OCI-LY1 (cell line): Measurements from ENCODE around the gene GLP2R.

Experiments
- H2AFZ ChIP-seq: fragments of 200-600 bp; sonication (generic), shearing (Covaris generic); 2 replicates; pipeline ENCODE4 v1.6.0; 2014; ENCODE audit warnings: antibody characterized with exemption, mild to moderate bottlenecking, low read length
- H3F3A ChIP-seq: fragments of 200-600 bp; sonication (generic), shearing (Covaris generic); 2 replicates; pipeline ENCODE4 v1.6.0; 2014; ENCODE audit warnings: mild to moderate bottlenecking, antibody characterized with exemption, low read length, moderate library complexity; ENCODE audit not compliant: insufficient read depth
- H3K27ac ChIP-seq: fragments of 200-600 bp; sonication (generic); 2 replicates; pipeline ENCODE4 v1.5.1; 2014; ENCODE audit warnings: low read length, mixed run types, mild to moderate bottlenecking, low read depth; ENCODE audit not compliant: poor library complexity, severe bottlenecking
- H3K27me3 ChIP-seq: fragments of 200-600 bp; sonication (generic); 2 replicates; pipeline ENCODE4 v1.6.0; 2014; ENCODE audit warnings: antibody characterized with exemption, mild to moderate bottlenecking, low read length, moderate library complexity; ENCODE audit not compliant: insufficient read depth
- H3K36me3 ChIP-seq: fragments of 200-600 bp; sonication (generic); 2 replicates; pipeline ENCODE4 v1.6.1; 2014; ENCODE audit warnings: mild to moderate bottlenecking, antibody characterized with exemption, low read length, moderate library complexity, mixed read lengths; ENCODE audit not compliant: insufficient read depth
- H3K4me1 ChIP-seq: fragments of 200-600 bp; sonication (generic); 2 replicates; pipeline ENCODE4 v1.5.1; 2014; ENCODE audit warnings: mild to moderate bottlenecking, low read length, moderate library complexity; ENCODE audit not compliant: insufficient read depth, severe bottlenecking
- H3K4me2 ChIP-seq: fragments of 200-600 bp; sonication (generic), shearing (Covaris generic); 2 replicates; pipeline ENCODE4 v1.6.1; 2014; ENCODE audit warnings: low read length
- H3K4me3 ChIP-seq: fragments of 200-600 bp; sonication (generic); 2 replicates; pipeline ENCODE4 v1.5.1; 2014; ENCODE audit warnings: low read length, low read depth, mild to moderate bottlenecking, mixed read lengths; ENCODE audit not compliant: poor library complexity, severe bottlenecking
- H3K79me2 ChIP-seq: fragments of 200-600 bp; shearing (Covaris generic); 2 replicates; pipeline ENCODE4 v1.6.1; 2016; ENCODE audit warnings: mixed run types, low read length, mixed read lengths; ENCODE audit not compliant: insufficient read depth
- H3K9ac ChIP-seq: fragments of 200-600 bp; sonication (generic), shearing (Covaris generic); 2 replicates; pipeline ENCODE4 v1.6.1; 2014; ENCODE audit warnings: mild to moderate bottlenecking, low read length, mixed read lengths
- H3K9me2 ChIP-seq: fragments of 200-600 bp; sonication (generic), shearing (Covaris generic); 2 replicates; pipeline ENCODE4 v1.6.1; 2014; ENCODE audit warnings: low read depth, mild to moderate bottlenecking, low read length, mixed read lengths
- H3K9me3 ChIP-seq: fragments of 200-600 bp; shearing (Covaris generic); 2 replicates; pipeline ENCODE4 v1.6.1; 2014; ENCODE audit warnings: low read length, mixed read lengths
- H4K20me1 ChIP-seq: fragments of 200-600 bp; sonication (generic), shearing (Covaris generic); 2 replicates; pipeline ENCODE4 v1.6.0; 2016; ENCODE audit warnings: mild to moderate bottlenecking, low read length; ENCODE audit not compliant: insufficient read depth
- EZH2 ChIP-seq: fragments of 200-600 bp; sonication (generic), shearing (Covaris generic); IDR thresholded peaks from 2 replicates; pipeline ENCODE4 v1.8.0; 2017; ENCODE audit warnings: borderline replicate concordance, mixed run types, mild to moderate bottlenecking, antibody characterized with exemption, low read length, moderate library complexity, mixed read lengths
- TF ChIP-seq, protein P1 (sequence below): fragments of 200-600 bp; sonication (generic), shearing (Covaris generic); IDR thresholded peaks from 2 replicates; pipeline ENCODE4 v1.5.1; 2017; ENCODE audit warnings: mild to moderate bottlenecking, antibody characterized with exemption, low read length, moderate library complexity, mixed read lengths

Gene GLP2R

DNA sequence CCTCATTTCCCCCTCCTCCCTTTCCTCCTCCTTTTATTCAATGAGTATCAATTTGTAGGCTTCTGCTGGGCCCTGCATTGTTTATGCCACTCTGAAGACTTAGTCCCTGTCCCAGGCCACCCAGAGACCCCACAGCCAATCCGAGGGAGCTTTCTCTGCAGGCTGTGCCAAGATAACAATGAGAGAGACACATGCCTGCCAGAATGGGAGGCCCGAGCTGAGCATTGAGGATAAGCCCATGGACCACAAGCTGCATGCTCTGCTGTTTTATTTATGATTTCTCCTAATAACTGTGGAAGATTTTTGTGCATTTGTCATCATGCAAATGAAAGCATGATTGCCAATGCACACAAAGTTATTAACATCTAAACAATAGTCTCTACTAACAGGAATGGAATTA, 76.4 kb downstream of the GLP2R start:
- Histone ChIP-seq H3F3A (no peaks in the 10 kb centered on the region), H3K4me3 (no peak overlapping the region), H4K20me1 (no peaks in the 10 kb centered on the region), H3K4me1 (no peaks in the 10 kb centered on the region), H3K27me3 (no peaks in the 10 kb centered on the region; the same call in 1 of the 2 replicates), H3K9ac (no peak overlapping the region), H3K27ac (no peak overlapping the region), H2AFZ (no peak overlapping the region), H3K9me3 (no peaks in the 10 kb centered on the region), H3K4me2 (no peak overlapping the region), H3K36me3 (no peaks in the 10 kb centered on the region), H3K9me2 (no peaks in the 10 kb centered on the region), H3K79me2 (no peaks in the 10 kb centered on the region)
- TF ChIP-seq, protein P1, sequence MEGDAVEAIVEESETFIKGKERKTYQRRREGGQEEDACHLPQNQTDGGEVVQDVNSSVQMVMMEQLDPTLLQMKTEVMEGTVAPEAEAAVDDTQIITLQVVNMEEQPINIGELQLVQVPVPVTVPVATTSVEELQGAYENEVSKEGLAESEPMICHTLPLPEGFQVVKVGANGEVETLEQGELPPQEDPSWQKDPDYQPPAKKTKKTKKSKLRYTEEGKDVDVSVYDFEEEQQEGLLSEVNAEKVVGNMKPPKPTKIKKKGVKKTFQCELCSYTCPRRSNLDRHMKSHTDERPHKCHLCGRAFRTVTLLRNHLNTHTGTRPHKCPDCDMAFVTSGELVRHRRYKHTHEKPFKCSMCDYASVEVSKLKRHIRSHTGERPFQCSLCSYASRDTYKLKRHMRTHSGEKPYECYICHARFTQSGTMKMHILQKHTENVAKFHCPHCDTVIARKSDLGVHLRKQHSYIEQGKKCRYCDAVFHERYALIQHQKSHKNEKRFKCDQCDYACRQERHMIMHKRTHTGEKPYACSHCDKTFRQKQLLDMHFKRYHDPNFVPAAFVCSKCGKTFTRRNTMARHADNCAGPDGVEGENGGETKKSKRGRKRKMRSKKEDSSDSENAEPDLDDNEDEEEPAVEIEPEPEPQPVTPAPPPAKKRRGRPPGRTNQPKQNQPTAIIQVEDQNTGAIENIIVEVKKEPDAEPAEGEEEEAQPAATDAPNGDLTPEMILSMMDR: no peak
- no peak for TF ChIP-seq EZH2

DNA sequence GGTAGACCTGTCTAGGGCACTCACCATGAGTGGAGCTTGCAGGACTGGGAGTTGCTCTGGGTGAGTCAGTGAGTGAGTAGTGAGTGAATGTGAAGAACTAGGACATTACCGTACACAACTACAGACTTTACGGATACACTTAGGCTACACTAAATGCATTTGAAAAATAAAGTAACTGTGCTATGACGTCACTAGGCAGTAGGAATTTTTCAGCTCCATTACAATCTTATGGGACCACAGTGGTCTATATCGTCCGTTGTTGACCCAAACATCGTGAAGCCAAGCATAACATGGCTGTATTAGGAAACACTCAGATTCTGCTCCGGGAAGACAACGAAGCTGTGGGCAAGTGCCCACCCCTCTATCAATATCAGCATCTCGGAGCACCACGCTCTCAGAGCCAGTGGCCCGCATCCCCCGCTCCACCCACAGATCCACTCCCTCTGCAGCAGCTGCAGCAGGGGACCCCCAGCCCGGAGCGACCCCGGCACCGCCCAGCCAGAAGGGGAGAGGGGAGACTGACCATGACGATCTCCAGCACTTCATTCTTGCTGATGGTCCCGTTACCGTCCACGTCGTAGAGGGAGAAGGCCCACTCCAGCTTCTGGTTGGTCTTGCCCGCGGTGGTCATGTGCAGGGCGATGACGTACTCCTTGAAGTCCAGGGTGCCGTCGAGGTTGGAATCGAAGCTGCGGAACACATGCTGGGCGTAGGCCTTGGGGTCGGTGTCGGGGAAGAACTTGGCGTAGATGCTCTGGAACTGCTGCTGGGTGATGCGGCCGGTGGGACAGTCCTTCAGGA, 78.8 kb downstream of the GLP2R start:
- Histone ChIP-seq H3K9me3 (no peaks in the 10 kb centered on the region), H3K27ac (no peak overlapping the region), H3K79me2 (no peaks in the 10 kb centered on the region), H2AFZ (no peak overlapping the region), H3K36me3 (no peaks in the 10 kb centered on the region), H3K9me2 (no peaks in the 10 kb centered on the region), H4K20me1 (no peaks in the 10 kb centered on the region), H3K9ac (no peak overlapping the region), H3K4me2 (no peak overlapping the region), H3K4me1 (no peaks in the 10 kb centered on the region), H3F3A (no peaks in the 10 kb centered on the region), H3K4me3 (no peak overlapping the region), H3K27me3 (peaks cover 3% of the 10 kb centered on the region; the same call in 1 of the 2 replicates)
- TF ChIP-seq, protein P1: no peak
- TF ChIP-seq EZH2: no peak

- H3K4me1 ChIP-seq: no peaks in the 10 kb centered on the region
- no peak within 1 kb of the TSS for H3K27ac ChIP-seq
- no peak for TF ChIP-seq EZH2
- TF ChIP-seq, protein P1: no peak
- no peak within 1 kb of the TSS for H3K4me2 ChIP-seq
- no peak within 1 kb of the TSS for H2AFZ ChIP-seq
- no peaks in the 10 kb centered on the region for H3K9me3 ChIP-seq
- H3K27me3 ChIP-seq: peaks cover 3% of the 10 kb centered on the region; the same call in 1 of the 2 replicates
- no peaks in the 10 kb centered on the region for H4K20me1 ChIP-seq
- H3K36me3 ChIP-seq: no peaks in the 10 kb centered on the region
- H3K4me3 ChIP-seq: no peak within 1 kb of the TSS
- no peaks in the 10 kb centered on the region for H3K79me2 ChIP-seq
- no peaks in the 10 kb centered on the region for H3F3A ChIP-seq
- no peak within 1 kb of the TSS for H3K9ac ChIP-seq
- H3K9me2 ChIP-seq: no peaks in the 10 kb centered on the region
These were observed 79.3 kb downstream of the GLP2R start, which contains the start of gene RCVRN for GRCh38 chr17:9905078-9905415. Gene RCVRN (minus strand): TSS chr17:9905271. CDS start chr17:9905180, 91 bp downstream.
